Kasumi-1 (cell line): Measurements from ENCODE around the gene TRMT11.
"Not testable (repeated sequence)": the region's sequence is repeated elsewhere in the genome, so short reads cannot be mapped to it uniquely, and the experiment has no call there.

Experiments
- DNase-seq, 2 experiments: peaks; one replicate each; lab custom pipeline; 2025; lab: John Stamatoyannopoulos, UW

The TRMT11 gene

GRCh38 chr6:125956506-125957390 is 29.6 kb upstream of the TRMT11 start, which contains the start of gene HINT3:
Gene HINT3 (plus strand): TSS chr6:125956770. CDS start chr6:125956978, 208 bp downstream.
- peak; percentile 95 for DNase-seq

DNA sequence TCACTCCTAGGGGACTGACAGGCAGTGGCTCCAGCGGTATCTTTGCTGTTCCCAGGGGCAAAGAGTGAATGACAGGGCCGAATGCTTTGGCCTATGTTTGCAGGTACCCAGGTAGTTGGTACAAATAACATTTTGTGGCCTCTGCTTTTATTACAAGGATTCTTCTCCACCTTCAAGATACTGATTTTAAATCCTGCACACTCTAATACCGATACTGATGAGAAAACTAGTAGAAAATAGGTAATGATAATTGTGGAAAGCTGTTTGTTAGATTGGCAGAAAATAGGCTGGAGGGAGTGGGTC is 29.0 kb upstream of the TRMT11 start:
- DNase-seq = no peak

GRCh38 chr6:125957845-125958244 is 28.5 kb upstream of the TRMT11 start:
- DNase-seq = peak; percentile 69 to 76

DNA sequence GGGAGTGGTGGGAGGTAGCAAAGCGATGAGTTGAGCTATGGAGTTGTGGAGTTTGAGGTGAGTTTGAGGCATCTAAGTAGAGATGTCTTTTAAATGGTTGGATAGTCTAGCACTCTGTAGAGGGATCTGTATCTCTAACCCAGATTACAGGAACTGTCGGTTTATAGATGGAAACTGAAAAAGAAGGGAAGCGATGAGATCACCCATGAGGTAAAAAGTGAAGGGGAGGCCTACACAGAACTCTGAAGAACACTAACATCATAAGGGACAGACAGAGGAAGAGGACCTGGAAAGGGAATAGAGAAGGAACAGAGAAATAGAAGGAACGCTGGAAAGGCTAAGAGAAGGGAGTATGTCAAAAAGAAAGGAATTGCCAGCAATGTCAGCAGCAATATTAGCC is 27.3 kb upstream of the TRMT11 start:
- no peak for DNase-seq

DNA sequence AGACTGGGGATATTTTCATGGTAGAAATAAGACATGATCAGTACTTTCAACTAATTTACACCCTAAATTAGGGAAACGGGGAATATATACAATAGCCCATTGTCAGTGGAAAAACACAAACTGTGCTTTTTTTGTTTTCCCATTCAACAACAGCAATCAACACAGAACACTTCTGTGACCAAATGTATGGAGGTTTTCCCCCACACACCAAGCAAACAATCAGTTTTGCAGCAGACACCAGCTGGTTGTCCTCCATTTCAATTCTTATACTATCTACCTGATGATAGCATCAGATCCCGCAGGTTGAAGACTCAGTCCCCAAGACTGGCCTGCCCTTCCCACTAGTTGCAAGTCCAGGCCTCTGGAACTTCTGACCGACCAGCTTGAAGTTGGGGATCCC is 25.2 kb upstream of the TRMT11 start:
- DNase-seq = no peak

- DNase-seq = no peak
Measured at GRCh38 chr6:125962900-125963497, 23.3 kb upstream of the TRMT11 start.

- DNase-seq = no peak
Measured at GRCh38 chr6:125963817-125964216, 22.5 kb upstream of the TRMT11 start.

DNA sequence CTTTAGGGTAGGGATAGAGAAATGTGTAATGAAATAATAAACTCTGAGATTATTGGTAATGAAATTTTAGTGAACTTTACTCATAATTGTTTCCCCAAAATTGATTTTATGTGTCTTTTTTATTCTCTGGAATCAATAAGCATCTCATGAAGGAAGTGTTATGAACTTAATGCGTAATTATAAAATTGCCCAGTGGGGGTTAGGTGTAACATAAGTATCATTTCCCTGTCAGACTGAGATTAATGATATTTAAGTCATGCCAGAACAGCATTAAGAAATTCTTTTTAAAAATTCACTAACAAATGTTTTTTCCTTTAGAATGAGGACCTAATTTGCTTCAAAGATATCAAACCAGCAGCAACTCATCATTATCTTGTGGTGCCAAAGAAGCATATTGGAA is 19.8 kb upstream of the TRMT11 start:
- DNase-seq = peak in 1 of 2 experiments; percentile 32

DNA sequence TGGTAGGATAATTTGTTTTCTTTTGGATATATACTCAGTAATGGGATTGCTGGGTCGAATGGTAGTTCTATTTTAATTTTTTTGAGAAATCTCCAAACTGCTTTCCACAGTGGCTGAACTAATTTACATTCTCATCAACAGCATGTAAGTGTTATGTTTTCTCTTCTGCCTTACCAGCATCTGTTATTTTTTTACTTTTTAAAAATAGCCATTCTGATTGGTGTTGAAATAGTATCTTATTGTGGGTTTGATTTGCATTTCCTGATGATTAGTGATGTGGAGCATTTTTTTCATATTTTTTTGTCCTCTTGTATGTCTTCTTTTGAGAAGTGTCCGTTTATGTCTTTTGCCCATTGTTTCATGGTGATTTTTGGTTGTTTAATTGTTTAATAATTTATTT is 17.8 kb upstream of the TRMT11 start:
- no peak for DNase-seq

DNA sequence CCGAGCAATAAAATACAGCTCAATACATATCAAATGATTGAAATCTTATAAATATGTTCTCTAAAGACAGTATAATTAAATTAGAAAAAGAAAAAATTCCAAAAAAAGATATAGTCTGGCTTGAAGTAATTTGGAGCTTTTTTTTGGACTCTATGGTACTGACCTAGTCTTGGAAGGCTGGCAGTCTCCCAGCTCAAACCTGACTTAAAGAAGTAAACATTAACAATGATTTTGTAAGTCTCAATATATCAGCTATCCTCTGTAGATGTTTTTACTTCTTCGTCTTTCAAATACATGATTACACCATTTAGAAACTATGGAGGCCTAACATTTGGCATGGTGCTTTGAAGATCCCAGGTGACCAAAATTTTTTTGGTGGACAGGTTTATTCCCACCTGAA is 15.6 kb upstream of the TRMT11 start:
- no peak for DNase-seq

DNA sequence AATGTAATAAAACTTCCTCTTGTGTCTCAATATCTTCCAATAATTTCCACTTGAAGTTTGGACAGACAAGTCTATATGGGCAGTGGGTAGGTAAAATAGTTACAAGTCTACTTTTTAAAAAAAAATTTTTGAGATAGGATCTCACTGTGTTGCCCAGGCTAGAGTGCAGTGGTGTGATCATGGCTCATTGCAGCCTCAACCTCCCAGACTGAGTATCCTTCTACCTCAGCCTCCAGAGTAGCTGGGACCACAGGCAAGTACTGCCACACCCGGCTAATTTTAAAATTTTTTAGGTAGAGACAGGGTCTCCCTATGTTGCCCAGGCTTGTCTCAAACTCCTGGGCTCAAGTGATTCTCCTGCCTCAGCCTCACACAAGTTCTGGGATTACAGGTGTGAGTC is 13.9 kb upstream of the TRMT11 start:
- DNase-seq = not testable (repeated sequence)

DNA sequence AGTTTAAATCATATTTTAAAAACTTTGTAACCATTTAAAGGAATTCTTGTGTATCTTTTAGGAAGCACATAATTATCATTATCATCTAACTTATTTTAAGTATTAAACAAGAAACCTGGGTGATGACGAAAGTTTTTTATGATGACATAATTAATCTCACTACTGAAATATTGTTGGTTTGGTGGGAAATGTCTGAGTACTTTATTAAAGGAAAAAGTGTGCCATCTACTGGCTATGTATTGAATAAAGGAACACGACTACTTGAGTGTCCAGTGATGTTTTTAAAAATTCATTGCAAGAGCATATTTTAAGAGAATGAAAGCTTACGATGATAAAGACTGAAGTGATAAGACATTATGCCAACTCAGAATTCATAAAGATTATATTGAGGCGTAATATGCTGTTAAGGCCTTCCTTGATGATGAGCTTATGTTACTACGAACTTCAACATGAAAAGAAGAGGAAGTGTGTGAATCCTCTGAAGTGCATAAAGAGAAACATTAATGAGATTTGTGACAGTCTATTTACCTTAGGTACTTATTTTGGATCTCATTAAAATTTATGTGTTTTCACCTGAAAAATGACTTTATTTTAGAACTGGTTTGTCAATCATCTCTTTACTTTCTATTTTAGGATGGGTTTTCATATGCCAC is 12.0 kb upstream of the TRMT11 start:
- DNase-seq = peak; percentile 60 to 90

DNA sequence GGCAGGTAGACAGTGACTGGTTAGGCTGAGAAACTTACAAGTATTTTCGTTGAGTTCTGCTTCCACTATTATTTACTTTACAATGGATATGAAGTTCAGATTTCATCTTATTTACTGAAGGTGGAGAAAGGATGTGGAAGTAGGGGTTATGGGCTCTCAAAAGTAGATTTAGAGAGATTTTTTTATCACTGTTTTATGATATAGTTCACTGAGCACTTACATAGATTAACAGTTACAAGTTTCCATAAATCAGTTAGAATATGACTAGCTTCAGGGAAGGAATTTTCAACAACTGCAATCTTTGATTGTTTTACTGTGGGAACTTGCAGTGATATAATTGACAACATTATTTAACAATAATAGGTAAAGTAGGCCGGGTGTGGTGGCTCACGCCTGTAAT is 7.2 kb upstream of the TRMT11 start:
- DNase-seq = no peak

- no peak for DNase-seq
Measured at GRCh38 chr6:125981571-125982185, 4.7 kb upstream of the TRMT11 start.

DNA sequence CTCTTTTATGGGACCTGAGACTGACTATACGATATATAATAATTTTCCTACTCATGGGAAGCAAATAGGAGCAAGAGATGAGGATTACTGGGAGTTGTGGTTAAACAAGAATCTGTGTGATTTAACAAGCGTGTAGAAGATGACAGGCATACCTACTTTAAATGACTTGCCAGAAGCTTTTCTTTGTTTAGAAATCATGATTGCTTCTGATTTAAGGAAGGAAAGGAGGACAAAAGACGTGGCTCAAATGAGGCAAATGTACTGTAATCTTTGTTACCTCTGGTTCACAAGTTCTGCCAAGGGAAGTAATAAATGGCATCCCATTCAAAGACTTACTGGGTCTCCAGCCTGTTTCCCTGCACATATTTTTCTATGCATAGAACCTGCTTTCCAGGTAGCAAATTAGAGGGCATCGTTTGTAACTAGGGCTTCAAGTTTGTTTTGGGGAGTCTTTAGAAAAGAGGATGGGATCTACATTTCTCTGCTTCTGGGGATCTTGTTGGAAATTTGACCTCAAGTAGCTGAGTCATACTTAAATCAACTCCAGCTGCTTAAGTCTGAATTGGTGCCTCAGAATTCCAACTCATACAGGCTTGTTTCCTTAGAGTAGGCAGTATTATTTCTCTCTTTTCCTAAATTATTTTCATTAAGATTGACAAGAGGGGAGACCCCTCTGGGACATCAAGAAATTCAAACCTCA is 2.9 kb upstream of the TRMT11 start:
- no peak for DNase-seq

DNA sequence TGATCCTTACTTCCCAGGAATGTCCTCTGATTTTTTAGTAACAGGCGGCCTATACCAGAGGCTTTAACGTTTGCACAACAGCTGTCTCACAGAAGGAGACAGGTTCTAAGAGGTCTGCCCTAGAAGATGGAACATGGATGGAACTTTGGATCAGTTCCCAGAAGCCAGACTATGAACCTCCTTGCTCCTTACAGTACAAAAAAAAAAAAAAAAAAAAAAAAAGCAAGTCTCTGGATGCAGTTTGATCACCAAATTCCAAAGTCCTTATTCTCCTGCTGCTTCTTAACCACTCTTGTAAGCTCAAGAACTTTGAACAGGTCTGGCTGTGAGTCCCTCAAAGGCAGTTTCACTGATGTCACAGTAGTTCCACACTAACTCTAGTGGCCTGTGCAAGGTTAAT is 2.0 kb upstream of the TRMT11 start:
- DNase-seq = no peak

DNA sequence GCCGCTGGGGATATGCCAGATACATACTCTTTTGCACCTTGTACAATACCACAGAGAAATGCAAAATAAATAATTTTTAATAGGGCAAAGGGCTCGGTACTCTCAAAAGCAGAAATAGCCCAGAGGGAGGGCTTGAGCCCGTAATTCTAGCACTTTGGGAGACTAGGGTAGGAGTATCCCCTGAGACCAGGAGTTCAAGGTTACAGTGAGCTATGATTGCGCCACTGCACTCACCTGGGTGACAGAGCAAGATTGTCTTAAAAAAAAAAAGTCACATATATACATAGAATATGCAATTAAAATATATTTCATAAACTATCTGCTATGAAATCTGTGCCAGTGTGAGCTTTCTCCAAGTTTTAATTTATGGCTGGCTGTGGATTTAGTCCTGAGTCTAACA is 818 bp upstream of the TRMT11 start:
- DNase-seq = no peak

DNA sequence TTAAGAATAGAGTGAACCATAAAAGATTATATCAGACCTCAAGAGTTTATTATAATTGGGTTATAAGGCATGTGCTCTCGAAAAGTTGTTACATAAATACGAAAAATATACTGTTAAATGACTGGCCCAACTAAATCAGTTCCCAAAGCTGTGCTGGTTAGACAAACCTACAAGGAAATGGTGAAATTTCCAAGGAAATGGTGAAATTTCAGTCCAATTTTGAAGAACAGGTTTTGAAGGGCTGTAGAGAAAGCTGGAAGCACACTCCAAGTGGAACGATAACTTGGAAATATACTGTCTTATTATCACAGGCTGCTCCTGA is 400 bp upstream of the TRMT11 start:
- no peak for DNase-seq

DNA sequence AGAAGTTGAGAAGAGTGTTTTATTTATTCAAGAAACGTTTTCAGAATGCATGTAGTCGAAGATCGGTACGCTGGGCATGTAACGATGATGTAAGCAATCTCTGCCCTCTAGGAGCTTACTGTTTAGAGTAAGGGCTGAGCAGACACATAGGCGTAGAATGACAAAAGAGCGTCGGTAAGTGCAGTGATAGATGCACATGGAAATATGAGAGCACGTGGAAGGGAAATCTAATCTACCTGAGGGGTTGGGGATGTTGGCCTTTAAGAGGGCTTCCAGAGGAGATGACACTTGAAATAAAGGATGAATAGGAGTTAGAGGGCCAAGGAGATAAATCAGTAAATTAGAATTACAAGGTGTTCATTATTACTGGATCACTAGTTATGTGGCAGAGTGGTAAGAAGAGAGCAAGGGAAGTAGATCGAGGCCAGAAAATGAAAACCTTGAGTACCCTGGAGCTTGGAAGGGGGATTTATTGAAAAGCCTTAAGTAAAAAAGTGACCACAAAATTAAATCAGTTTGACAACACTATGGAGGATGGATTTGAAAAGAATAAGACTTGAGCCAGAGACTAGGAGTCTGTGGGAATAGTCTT is 782 bp downstream of the TRMT11 start:
- DNase-seq = peak in 1 of 2 experiments; percentile 43

- no peak for DNase-seq
Measured at GRCh38 chr6:125988280-125988679, 1.9 kb downstream of the TRMT11 start.

DNA sequence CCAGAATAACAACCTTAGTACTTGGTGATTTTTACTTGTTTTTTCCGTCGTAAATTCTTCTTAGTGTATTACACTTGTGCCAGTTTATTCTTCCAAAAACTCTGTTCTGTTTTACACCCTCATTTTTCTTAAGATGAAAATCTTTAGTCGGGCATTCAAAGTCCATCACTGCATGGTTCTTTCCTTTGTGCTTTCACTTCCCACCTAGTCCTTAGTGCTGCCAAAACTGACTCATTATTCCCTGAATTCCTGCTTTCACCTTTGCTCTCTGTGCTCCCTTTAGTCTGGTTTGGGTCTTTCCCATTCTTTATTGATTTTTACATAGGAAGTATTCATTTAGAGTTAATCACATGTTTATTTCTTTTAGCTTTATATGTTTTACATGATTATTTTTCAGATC is 3.3 kb downstream of the TRMT11 start:
- no peak for DNase-seq

GRCh38 chr6:125991653-125992052 is 5.3 kb downstream of the TRMT11 start:
- no peak for DNase-seq
